Keratinocyte (primary cell): ENCODE data around the gene COL25A1. TPM values are rescaled to one million over a fixed set of nuclear protein-coding genes. Genes with fewer than 3 reads are reported as not detected.

ENCODE experiments used
- DNase-seq: peaks from one replicate; pipeline ENCODE4 v3.0.0-alpha.2; 2011; ENCODE audit warnings: low read depth, missing footprints, low spot score
- FAIRE-seq: peaks from 2 replicates; lab custom pipeline; 2011; peaks lifted over from hg19 to GRCh38; lab: Jason Lieb, UNC
- H2AFZ ChIP-seq: 2 replicates; pipeline ENCODE4 v1.6.0; 2012; ENCODE audit warnings: low read length, control low read depth, inconsistent platforms; ENCODE audit not compliant: control insufficient read depth
- H3K27ac ChIP-seq: 2 replicates; pipeline ENCODE4 v1.5.1; 2011; ENCODE audit warnings: low read length; ENCODE audit not compliant: control insufficient read depth, insufficient read depth
- H3K27me3 ChIP-seq: 3 replicates; pipeline ENCODE4 v1.6.0; 2011; ENCODE audit warnings: low read length; ENCODE audit not compliant: control insufficient read depth, insufficient read depth; ENCODE audit errors: extremely low read depth
- H3K36me3 ChIP-seq, 2 experiments: 2 replicates in 1 of 2; 3 replicates in 1 of 2; pipeline ENCODE4 v1.5.1; 2011; ENCODE audit warnings: low read length in 2 of 2, mild to moderate bottlenecking in 1 of 2; ENCODE audit not compliant: control insufficient read depth in 2 of 2, insufficient read depth in 2 of 2; ENCODE audit errors: extremely low read depth in 1 of 2
- H3K4me1 ChIP-seq: 3 replicates; pipeline ENCODE4 v1.5.1; 2011; ENCODE audit warnings: low read length; ENCODE audit not compliant: control insufficient read depth, insufficient read depth; ENCODE audit errors: extremely low read depth
- H3K4me2 ChIP-seq: 3 replicates; pipeline ENCODE4 v1.6.0; 2011; ENCODE audit warnings: low read depth, low read length; ENCODE audit not compliant: control insufficient read depth, insufficient read depth; ENCODE audit errors: extremely low read depth
- H3K4me3 ChIP-seq, 3 experiments: fragments of 200-600 bp in 1 of 3; sonication (generic) in 1 of 3; 2 replicates in 2 of 3; 3 replicates in 1 of 3; pipeline ENCODE4 v1.5.1; 2011 to 2016; ENCODE audit warnings: low read length in 3 of 3, mild to moderate bottlenecking in 3 of 3, control low read depth in 2 of 3, inconsistent platforms in 1 of 3, low read depth in 1 of 3, mixed read lengths in 1 of 3, mixed run types in 1 of 3, moderate library complexity in 1 of 3; ENCODE audit not compliant: control insufficient read depth in 2 of 3, insufficient read depth in 2 of 3; ENCODE audit errors: extremely low read depth in 1 of 3
- H3K79me2 ChIP-seq: 2 replicates; pipeline ENCODE4 v1.6.0; 2012; ENCODE audit warnings: low read length; ENCODE audit not compliant: control insufficient read depth, insufficient read depth
- H3K9ac ChIP-seq: 3 replicates; pipeline ENCODE4 v1.6.0; 2011; ENCODE audit warnings: low read length; ENCODE audit not compliant: control insufficient read depth, insufficient read depth; ENCODE audit errors: extremely low read depth
- H3K9me1 ChIP-seq: 3 replicates; pipeline ENCODE4 v1.6.0; 2011; ENCODE audit warnings: low read length; ENCODE audit not compliant: control insufficient read depth, insufficient read depth; ENCODE audit errors: extremely low read depth
- H3K9me3 ChIP-seq: 2 replicates; pipeline ENCODE4 v1.5.1; 2012; ENCODE audit warnings: low read depth, low read length; ENCODE audit not compliant: control insufficient read depth
- H4K20me1 ChIP-seq: 3 replicates; pipeline ENCODE4 v1.6.0; 2011; ENCODE audit warnings: low read length; ENCODE audit not compliant: control insufficient read depth, insufficient read depth; ENCODE audit errors: extremely low read depth
- EZH2 ChIP-seq: IDR thresholded peaks from one replicate; pipeline ENCODE4 v1.6.1; 2012; ENCODE audit warnings: inconsistent platforms, mild to moderate bottlenecking, low read length, moderate library complexity
- dilution Hi-C: fragments of 300-500 bp; cut with MboI; formaldehyde crosslinking; loops from one replicate; pipeline ENCODE4 v1.7.0; 2020; ENCODE audit warnings: low sequenced_read_pairs; ENCODE audit not compliant: extremely low pct_ligation_motif_present
- polyA plus RNA-seq, 5 experiments: library from polyadenylated mRNA; depleted of rRNA in 3 of 5; stranded (reverse) in 3 of 5; stranded (forward) in 1 of 5; unstranded in 1 of 5; fragments of >200 nt; gene quantifications; 1 replicate in 1 of 5; 2 replicates in 3 of 5; 3 replicates in 1 of 5; pipeline versions ENCODE4 v1.2.1 to v1.2.3, GENCODE V29; 2011 to 2012; ENCODE audit warnings: missing spikeins in 2 of 5, low read depth in 1 of 5, low replicate concordance in 1 of 5
- TF ChIP-seq, protein P1 (sequence below), 3 experiments: IDR thresholded peaks in 1 of 3; conservative IDR thresholded peaks in 1 of 3; optimal IDR thresholded peaks in 1 of 3; 2 replicates in 2 of 3; 3 replicates in 1 of 3; pipeline versions ENCODE3 to v1.5.1; 2011; ENCODE audit warnings: low read length in 3 of 3, mild to moderate bottlenecking in 3 of 3, moderate library complexity in 2 of 3, control low read depth in 1 of 3, inconsistent platforms in 1 of 3; ENCODE audit not compliant: insufficient read depth in 2 of 3; ENCODE audit errors: extremely low read depth in 1 of 3

Gene COL25A1
- polyA plus RNA-seq, 1 donor (not counting 4 experiments of a cell fraction or from before 2014, with no cell fraction given) = not detected

DNA sequence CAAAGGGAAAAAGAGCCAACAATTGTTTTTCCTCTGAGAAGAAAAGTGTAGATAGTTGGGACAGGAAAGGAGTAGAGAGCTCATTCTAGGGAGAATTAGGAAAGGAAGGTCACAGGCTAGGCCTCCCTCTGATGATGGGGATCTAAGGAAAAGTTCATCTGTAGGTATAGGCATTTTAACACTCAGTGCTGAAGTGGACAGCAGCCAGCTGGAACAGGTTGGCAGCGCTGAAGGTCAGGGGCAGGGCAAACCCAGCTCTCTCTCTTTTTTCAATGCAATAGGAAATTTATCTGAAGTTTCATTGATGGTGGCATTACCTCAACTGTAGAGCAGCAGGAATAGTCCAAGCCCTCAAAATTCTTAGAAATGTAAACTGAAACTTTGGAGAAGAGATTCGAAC is 441.1 kb downstream of the COL25A1 start:
- H3K4me3 ChIP-seq = no peak overlapping the region
- dilution Hi-C loops = no loop called here
- TF ChIP-seq, protein P1, sequence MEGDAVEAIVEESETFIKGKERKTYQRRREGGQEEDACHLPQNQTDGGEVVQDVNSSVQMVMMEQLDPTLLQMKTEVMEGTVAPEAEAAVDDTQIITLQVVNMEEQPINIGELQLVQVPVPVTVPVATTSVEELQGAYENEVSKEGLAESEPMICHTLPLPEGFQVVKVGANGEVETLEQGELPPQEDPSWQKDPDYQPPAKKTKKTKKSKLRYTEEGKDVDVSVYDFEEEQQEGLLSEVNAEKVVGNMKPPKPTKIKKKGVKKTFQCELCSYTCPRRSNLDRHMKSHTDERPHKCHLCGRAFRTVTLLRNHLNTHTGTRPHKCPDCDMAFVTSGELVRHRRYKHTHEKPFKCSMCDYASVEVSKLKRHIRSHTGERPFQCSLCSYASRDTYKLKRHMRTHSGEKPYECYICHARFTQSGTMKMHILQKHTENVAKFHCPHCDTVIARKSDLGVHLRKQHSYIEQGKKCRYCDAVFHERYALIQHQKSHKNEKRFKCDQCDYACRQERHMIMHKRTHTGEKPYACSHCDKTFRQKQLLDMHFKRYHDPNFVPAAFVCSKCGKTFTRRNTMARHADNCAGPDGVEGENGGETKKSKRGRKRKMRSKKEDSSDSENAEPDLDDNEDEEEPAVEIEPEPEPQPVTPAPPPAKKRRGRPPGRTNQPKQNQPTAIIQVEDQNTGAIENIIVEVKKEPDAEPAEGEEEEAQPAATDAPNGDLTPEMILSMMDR (optimal IDR thresholded peaks at IDR 0.05 in 1 of 3, IDR thresholded peaks at IDR 0.05 in 1 of 3, conservative IDR thresholded peaks at IDR 0.05 in 1 of 3; ENCODE audit: extremely low read depth in 1 of 3, insufficient read depth in 2 of 3, low read length in 3 of 3) = no peak
- TF ChIP-seq EZH2 = no peak
- no peak overlapping the region for H3K9ac ChIP-seq
- no peak overlapping the region for H2AFZ ChIP-seq
- no peaks in the 10 kb centered on the region for H3K36me3 ChIP-seq
- H3K27ac ChIP-seq = no peak overlapping the region
- no peaks in the 10 kb centered on the region for H4K20me1 ChIP-seq
- H3K79me2 ChIP-seq = no peaks in the 10 kb centered on the region
- peak; percentile 78 for FAIRE-seq
- no peaks in the 10 kb centered on the region for H3K4me1 ChIP-seq
- no peak for DNase-seq
- no peak overlapping the region for H3K4me2 ChIP-seq
- no peaks in the 10 kb centered on the region for H3K27me3 ChIP-seq
- H3K9me3 ChIP-seq = no peaks in the 10 kb centered on the region
- H3K9me1 ChIP-seq = no peaks in the 10 kb centered on the region

DNA sequence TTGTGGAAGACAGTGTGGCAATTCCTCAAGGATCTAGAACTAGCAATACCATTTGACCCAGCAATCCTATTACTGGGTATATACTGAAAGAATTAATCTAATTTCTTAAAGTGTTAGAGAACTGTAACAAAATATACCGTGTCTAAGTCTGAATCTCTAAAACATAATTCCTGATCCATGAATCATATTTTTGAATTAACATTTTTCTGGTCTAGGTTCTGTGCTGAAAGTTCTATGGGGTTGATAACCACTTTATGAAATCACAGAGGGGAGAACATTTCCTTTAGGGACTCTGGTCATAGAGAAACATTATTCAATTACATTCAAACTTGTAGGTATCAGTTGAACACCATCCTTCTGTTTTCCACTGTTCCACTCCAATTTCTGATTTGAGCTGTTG is 447.7 kb downstream of the COL25A1 start:
- Histone ChIP-seq H3K4me1 (peaks cover 4% of the 10 kb centered on the region), H3K36me3 (no peaks in the 10 kb centered on the region), H3K4me3 (no peak overlapping the region), H3K27ac (no peak overlapping the region), H3K4me2 (no peak overlapping the region), H3K27me3 (peaks cover 3% of the 10 kb centered on the region), H3K79me2 (no peaks in the 10 kb centered on the region), H3K9ac (no peak overlapping the region), H3K9me3 (no peaks in the 10 kb centered on the region), H3K9me1 (no peaks in the 10 kb centered on the region), H2AFZ (no peak overlapping the region), H4K20me1 (no peaks in the 10 kb centered on the region)
- TF ChIP-seq EZH2 = no peak
- TF ChIP-seq, protein P1 (optimal IDR thresholded peaks at IDR 0.05 in 1 of 3, IDR thresholded peaks at IDR 0.05 in 1 of 3, conservative IDR thresholded peaks at IDR 0.05 in 1 of 3; ENCODE audit: extremely low read depth in 1 of 3, insufficient read depth in 2 of 3, low read length in 3 of 3) = no peak
- dilution Hi-C loops = no loop called here
- no peak for DNase-seq
- FAIRE-seq = no peak
